ENCODE results near the gene PPM1H. TPM values are rescaled to one million over a fixed set of nuclear protein-coding genes. Genes with fewer than 3 reads are reported as not detected.
"Not testable (repeated sequence)": the region's sequence is repeated elsewhere in the genome, so short reads cannot be mapped to it uniquely, and the experiment has no call there.

The PPM1H gene
- total RNA-seq, 1 donor from 2014 or later: not detected

DNA sequence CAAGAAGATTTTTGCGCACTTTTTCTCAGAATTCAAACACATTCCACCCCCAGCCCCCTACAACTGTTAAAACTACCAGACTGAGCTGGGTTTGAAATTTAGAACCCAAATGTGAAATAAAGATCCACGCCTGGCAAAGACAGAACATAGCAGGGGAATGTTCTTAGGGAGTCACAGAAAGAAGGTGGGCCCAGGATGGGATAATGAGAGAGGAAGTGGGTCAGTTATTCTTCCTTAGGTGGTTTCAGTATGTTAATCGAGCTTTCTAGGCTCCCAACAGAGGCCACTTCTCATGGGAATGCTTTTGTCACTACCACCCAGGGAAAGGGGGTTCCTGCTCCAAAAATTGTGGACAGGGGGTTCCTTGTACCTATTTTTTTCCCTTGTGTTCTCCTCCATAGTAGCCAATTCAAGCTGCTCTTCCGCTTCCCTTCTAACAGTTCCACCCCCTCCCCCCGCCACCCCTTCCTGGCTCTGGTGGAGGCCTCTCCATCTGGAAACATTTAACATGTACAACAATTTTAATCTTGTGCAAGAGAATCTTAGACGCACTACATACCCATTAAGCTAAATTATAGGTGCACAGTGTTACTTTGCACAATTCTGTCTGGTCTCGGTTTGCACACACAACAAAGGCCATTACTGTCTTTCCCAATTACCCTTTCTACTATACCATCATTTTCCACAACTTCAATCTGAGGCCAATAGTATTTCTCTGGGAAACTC, 250.2 kb downstream of the PPM1H start:
- intact Hi-C loops (cut with micrococcal nuclease): no loop called here

DNA sequence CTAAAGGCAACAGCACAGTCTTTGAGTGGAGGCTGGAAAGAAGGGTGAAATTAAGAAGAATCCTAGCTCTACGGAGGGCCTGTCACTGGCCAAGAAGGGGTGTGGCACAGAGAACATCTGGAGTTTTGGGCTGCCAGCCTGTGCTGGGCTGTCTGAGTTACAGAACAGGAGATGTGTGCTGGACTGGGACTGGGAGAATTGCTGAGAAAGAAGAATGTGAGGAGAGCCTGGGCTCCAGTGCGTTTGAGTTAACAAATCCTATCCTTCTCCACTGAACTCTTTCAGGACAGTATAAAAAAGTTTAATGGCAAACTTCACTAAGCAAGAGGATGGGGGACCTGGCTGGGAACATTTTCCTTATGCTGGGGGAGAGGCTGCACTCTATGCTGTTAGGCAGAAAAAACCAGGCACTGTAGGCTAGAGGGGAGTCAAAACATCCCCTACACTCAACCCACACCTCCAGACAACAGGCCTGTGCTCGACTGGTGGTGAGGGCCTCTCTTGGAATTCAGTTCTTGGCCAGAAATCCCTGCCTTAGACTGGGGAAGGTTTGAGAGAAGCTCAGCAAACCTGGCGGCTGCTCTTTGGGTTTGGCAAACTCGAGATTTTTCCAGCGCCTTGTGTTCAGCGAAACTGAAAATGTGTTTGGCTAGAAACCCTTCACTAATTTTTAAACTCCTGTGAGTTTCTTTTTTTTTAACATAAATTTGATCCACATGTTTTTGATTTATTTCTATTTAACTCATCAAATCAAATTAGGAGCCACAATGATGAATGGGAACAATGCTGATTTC, 251.0 kb downstream of the PPM1H start:
- no peak overlapping the region for H3K27ac Mint-ChIP-seq
- H3K9me3 Mint-ChIP-seq: no peaks in the 10 kb centered on the region
- H3K4me3 Mint-ChIP-seq (ENCODE audit: low read depth): no peak overlapping the region
- H3K4me1 Mint-ChIP-seq (ENCODE audit: low read depth): no peaks in the 10 kb centered on the region
- H3K36me3 Mint-ChIP-seq (ENCODE audit: low read depth): no peaks in the 10 kb centered on the region
- H3K27me3 Mint-ChIP-seq (ENCODE audit: low read depth): peaks cover 14% of the 10 kb centered on the region
- intact Hi-C loops (cut with micrococcal nuclease): no loop called here
- DNase-seq (ENCODE audit: low spot score): no peak

More for the DNA sequence above, 250.2 kb downstream of the PPM1H start:
- no peaks in the 10 kb centered on the region for H3K4me1 Mint-ChIP-seq (ENCODE audit: low read depth)
- H3K27ac Mint-ChIP-seq: no peak overlapping the region
- peaks cover 14% of the 10 kb centered on the region for H3K27me3 Mint-ChIP-seq (ENCODE audit: low read depth)
- no peak for DNase-seq (ENCODE audit: low spot score)
- no peak overlapping the region for H3K4me3 Mint-ChIP-seq (ENCODE audit: low read depth)
- H3K9me3 Mint-ChIP-seq: no peaks in the 10 kb centered on the region
- H3K36me3 Mint-ChIP-seq (ENCODE audit: low read depth): no peaks in the 10 kb centered on the region

DNA sequence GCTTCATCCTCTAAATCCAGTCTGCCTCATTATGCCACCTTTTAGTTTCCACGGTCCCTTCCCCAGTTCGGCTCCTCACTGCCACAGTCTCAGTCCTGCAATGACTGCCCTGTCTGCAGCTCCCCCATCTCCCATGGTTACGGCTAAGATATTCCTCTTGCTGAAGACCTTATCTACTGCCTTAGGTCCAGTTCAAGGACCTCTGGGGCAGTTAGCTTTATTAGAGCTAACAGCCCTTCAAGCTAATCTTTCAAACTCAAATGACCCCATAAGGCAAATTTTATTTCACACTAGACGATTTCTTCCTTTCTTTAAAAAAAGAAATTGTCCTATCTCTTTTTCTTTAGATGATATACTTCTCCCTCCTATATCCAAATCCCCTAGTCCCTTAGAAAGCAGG, 253.6 kb downstream of the PPM1H start:
- Mint-ChIP-seq H3K36me3 (ENCODE audit: low read depth) (no peaks in the 10 kb centered on the region), H3K9me3 (no peaks in the 10 kb centered on the region), H3K4me3 (ENCODE audit: low read depth) (no peak overlapping the region), H3K27me3 (ENCODE audit: low read depth) (peaks cover 14% of the 10 kb centered on the region), H3K4me1 (ENCODE audit: low read depth) (no peaks in the 10 kb centered on the region), H3K27ac (no peak overlapping the region)
- intact Hi-C loops (cut with micrococcal nuclease): no loop called here
- DNase-seq (ENCODE audit: low spot score): no peak

DNA sequence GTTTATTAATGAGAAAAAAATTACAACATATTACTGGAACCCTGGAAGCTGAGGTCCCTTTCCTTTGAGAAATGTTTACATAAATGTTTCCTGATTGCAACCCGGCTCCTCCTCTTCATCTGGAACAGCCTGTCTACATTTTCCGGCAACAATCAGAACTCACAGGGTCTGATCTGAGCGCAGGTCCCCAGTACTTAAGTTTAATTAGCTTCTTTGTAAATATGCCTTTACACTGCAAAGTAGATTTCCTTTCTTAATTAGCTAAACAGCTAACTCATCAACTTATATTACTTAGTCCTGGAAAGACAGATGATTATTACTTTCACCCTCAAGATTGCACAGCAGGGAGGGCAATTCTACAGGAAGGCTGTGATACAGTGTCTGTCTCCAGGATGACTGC, 255.3 kb downstream of the PPM1H start:
- no peak for DNase-seq (ENCODE audit: low spot score)
- intact Hi-C loops (cut with micrococcal nuclease): no loop called here
- Mint-ChIP-seq H3K27me3 (ENCODE audit: low read depth) (peaks cover 11% of the 10 kb centered on the region), H3K4me3 (ENCODE audit: low read depth) (no peak overlapping the region), H3K4me1 (ENCODE audit: low read depth) (no peaks in the 10 kb centered on the region), H3K36me3 (ENCODE audit: low read depth) (no peaks in the 10 kb centered on the region), H3K9me3 (no peaks in the 10 kb centered on the region), H3K27ac (no peak overlapping the region)

DNA sequence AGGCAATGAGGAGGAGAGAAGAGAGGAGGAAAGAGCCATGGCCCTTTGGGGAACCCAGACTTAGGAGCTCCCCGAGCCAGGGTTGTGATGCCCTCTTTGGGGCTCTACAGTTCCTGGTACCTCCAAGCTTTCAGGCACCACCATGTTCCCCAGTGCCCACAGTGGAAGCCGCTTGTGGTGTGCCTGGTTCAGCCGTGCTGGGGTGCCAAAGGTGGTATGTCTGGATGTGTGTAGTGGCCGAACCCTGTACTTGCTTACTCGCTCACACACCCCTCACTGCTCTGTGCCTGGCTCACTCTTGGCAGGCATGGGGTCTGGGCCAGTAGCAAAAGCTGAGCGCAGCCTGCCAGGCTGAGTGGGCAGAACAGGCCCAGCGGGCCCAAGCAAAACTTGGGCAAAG, 257.6 kb downstream of the PPM1H start:
- Mint-ChIP-seq H3K4me3 (ENCODE audit: low read depth) (no peak overlapping the region), H3K27ac (no peak overlapping the region), H3K27me3 (ENCODE audit: low read depth) (peaks cover 7% of the 10 kb centered on the region), H3K36me3 (ENCODE audit: low read depth) (no peaks in the 10 kb centered on the region), H3K9me3 (no peaks in the 10 kb centered on the region), H3K4me1 (ENCODE audit: low read depth) (no peaks in the 10 kb centered on the region)
- intact Hi-C loops (cut with micrococcal nuclease): no loop called here
- DNase-seq (ENCODE audit: low spot score): no peak

DNA sequence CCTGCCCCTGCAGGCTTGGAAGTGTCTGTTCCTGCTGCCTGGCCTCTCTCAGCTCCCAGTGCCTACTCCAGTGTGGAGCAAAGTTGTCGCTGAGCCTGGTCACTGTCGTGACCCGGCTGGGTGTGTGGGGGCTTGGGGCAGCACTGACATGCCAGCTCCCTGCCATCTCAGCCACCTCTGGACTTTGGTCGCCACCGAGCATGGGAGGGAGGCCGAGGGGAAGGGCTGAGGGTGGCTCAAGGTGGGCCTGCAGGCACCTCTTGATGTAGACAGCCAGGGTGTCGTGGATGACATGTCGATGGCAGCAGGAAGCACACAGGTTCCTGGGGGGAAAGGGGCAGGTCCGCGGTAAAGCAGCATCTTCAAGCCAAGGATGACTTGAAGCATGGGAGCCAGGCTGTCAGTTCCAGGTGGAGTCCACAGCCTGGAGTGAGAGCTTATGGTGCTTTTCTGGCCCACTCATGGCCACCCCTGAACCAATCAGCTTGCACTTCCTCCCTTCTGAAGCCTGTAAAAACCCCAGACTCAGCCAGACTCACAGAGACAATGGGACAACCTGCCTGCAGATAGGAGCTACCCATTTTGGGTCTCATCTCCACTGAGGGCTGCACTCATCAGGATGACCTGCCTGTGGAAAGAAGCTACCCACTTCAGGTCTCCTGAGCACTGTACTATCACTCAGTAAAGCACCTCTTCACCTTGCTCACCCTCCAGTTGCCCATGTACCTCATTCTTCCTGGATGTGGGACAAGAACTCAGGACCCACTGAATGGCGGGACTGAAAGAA, 258.2 kb downstream of the PPM1H start:
- Mint-ChIP-seq H3K27ac (no peak overlapping the region), H3K27me3 (ENCODE audit: low read depth) (peaks cover 4% of the 10 kb centered on the region), H3K4me1 (ENCODE audit: low read depth) (no peaks in the 10 kb centered on the region), H3K36me3 (ENCODE audit: low read depth) (no peaks in the 10 kb centered on the region), H3K9me3 (no peaks in the 10 kb centered on the region), H3K4me3 (ENCODE audit: low read depth) (no peak overlapping the region)
- intact Hi-C loops (cut with micrococcal nuclease): no loop called here
- no peak for DNase-seq (ENCODE audit: low spot score)

DNA sequence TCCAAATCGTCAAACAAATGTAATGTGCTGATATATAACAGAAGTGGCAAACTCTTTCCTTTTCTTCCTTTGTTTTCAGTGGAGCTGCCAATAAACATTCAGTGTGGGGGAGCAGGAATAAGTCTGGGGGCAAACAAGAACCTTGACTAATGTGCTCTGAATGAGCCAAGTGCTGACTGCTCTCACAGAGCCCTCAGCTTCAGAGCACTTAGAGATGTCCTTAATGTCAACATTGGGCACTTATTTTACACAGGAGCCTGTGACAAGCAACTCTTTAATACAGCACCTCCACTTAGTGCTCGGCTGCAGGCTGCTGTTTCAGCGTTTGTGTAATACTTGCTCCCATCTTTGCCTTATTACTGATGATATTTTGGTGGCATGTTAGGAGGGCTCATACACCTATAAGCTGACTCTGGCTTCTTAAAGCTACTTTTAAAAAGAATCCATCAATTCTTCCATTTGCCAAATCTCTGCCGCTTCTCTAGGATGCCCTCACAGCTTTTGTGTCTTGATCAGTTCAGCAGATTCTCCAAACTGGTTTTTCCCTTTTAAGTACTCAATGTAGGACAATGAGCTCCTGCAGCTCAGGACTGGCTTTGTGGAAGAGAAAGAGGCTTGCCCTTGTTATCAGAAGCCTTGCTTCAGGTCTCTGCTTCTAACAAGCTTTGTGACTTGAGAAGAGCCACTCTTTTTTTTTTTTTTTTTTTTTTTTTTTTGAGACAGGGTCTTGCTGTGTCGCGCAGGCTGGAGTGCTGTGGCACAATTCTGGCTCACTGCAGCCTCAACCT, 261.7 kb downstream of the PPM1H start:
- H3K9me3 Mint-ChIP-seq: no peaks in the 10 kb centered on the region
- no peak overlapping the region for H3K27ac Mint-ChIP-seq
- no peaks in the 10 kb centered on the region for H3K36me3 Mint-ChIP-seq (ENCODE audit: low read depth)
- no peak overlapping the region for H3K4me3 Mint-ChIP-seq (ENCODE audit: low read depth)
- intact Hi-C loops (cut with micrococcal nuclease): no loop called here
- no peaks in the 10 kb centered on the region for H3K4me1 Mint-ChIP-seq (ENCODE audit: low read depth)
- no peak for DNase-seq (ENCODE audit: low spot score)
- no peaks in the 10 kb centered on the region for H3K27me3 Mint-ChIP-seq (ENCODE audit: low read depth)

DNA sequence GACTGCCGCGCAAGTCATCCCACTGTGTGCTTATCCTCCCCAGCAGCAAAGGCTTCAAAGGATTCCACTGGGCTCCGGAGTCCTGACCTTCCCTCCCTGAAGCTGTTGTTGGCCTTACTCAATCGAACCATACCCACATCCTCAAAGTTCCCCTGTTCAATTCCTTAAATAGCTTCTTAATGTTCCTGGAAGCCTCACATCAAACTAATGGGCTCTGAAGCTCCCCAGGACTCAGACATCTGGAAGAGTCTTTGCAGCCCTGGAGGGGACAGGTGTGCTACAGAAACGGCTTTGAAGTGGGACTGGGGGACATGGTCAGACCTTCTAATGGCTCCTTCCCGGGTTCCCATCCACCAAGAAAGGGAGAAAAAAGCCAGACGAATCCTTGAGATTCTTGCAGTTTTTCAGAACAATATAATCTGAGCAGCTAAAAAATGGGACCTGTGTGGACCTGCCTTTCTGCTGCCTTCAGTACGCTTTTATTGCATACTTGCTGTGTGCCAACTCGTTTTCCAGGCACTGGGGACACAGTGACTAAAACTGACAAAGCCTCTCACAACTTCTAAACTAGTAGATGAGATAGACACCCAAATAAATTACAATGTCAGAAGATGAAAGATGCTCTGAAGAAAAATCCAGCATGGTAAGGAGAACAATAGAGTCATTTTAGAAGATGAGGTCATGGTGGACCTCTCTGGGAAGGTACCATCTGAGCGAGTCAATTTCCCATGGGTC, 263.8 kb downstream of the PPM1H start:
- DNase-seq (ENCODE audit: low spot score): no peak
- H3K27me3 Mint-ChIP-seq (ENCODE audit: low read depth): peaks cover 3% of the 10 kb centered on the region
- H3K4me1 Mint-ChIP-seq (ENCODE audit: low read depth): no peaks in the 10 kb centered on the region
- intact Hi-C loops (cut with micrococcal nuclease): no loop called here
- H3K36me3 Mint-ChIP-seq (ENCODE audit: low read depth): no peaks in the 10 kb centered on the region
- no peak overlapping the region for H3K4me3 Mint-ChIP-seq (ENCODE audit: low read depth)
- no peak overlapping the region for H3K27ac Mint-ChIP-seq
- no peaks in the 10 kb centered on the region for H3K9me3 Mint-ChIP-seq

DNA sequence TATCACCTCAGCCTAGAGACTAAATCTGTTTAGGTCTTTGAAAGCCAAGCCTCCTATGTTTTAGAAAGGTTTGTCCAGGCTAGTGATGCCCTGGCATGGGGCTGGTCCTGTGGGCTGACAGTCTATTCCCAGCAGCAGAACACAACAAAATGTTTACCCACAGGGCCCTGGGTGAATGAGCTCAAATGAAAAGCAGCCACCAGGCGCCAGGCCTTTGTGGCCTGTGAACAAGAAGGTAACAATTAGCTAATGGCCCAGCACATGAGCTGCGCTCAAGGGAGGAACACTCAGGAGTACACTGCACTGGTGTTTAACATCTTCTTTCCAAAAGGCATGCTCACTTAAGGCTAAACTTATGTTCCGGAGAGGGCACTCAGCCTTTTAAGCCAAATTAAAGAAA, 266.2 kb downstream of the PPM1H start:
- intact Hi-C loops (cut with micrococcal nuclease): no loop called here
- Mint-ChIP-seq H3K9me3 (no peaks in the 10 kb centered on the region), H3K27ac (no peak overlapping the region), H3K36me3 (ENCODE audit: low read depth) (no peaks in the 10 kb centered on the region), H3K27me3 (ENCODE audit: low read depth) (peaks cover 9% of the 10 kb centered on the region), H3K4me1 (ENCODE audit: low read depth) (no peaks in the 10 kb centered on the region), H3K4me3 (ENCODE audit: low read depth) (no peak overlapping the region)
- DNase-seq (ENCODE audit: low spot score): no peak

DNA sequence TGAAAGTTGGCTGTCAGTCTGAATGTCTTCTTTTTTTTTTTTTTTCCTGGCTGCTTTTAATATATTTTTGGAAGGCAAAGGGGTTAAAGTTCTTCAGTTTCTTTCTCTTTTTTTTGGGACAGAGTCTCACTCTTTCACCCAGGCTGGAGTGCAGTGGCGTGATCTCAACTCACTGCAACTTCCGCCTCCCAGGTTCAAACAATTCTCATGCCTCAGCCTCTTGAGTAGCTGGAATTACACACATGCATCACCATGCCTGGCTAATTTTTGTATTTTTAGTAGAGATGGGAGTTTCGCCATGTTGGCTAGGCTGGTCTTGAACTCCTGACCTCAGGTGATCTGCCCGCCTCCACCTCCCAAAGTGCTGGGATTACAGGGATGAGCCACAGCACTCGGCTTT, 270.0 kb downstream of the PPM1H start:
- H3K9me3 Mint-ChIP-seq; intact Hi-C loops (cut with micrococcal nuclease); H3K27ac Mint-ChIP-seq; DNase-seq (ENCODE audit: low spot score); H3K4me3 Mint-ChIP-seq (ENCODE audit: low read depth); H3K36me3 Mint-ChIP-seq (ENCODE audit: low read depth); H3K4me1 Mint-ChIP-seq (ENCODE audit: low read depth): not testable (repeated sequence)
- H3K27me3 Mint-ChIP-seq (ENCODE audit: low read depth): peaks cover 11% of the 10 kb centered on the region

DNA sequence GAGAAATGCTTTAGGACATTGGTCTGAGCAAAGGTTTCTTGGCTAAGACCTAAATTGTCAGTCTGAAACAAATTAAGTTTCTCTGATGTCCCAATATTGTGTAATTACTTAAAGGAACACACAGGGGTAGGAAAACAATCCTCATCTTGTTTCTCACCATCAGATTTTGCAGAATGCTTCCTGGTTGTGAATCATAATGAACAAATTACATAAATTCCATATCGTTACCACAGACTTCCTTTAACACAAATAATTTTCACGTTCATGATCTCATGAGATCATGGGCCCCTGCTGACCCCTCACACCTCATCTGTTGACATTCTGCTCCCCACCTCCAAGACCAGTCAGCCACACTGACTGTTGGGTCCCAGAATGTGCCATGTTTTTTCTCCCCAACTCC, 274.2 kb downstream of the PPM1H start:
- no peaks in the 10 kb centered on the region for H3K36me3 Mint-ChIP-seq (ENCODE audit: low read depth)
- intact Hi-C loops (cut with micrococcal nuclease): no loop called here
- DNase-seq (ENCODE audit: low spot score): no peak
- H3K27ac Mint-ChIP-seq: no peak overlapping the region
- no peak overlapping the region for H3K4me3 Mint-ChIP-seq (ENCODE audit: low read depth)
- peaks cover 27% of the 10 kb centered on the region for H3K27me3 Mint-ChIP-seq (ENCODE audit: low read depth)
- no peaks in the 10 kb centered on the region for H3K9me3 Mint-ChIP-seq
- H3K4me1 Mint-ChIP-seq (ENCODE audit: low read depth): peaks cover 2% of the 10 kb centered on the region
